GM23248 (cell line): ENCODE measurements around the gene GPR18. TPM values are rescaled to one million over a fixed set of nuclear protein-coding genes. Genes with fewer than 3 reads are reported as not detected.

Experiments
- DNase-seq: peaks from one replicate; pipeline ENCODE4 v3.0.0-alpha.2; 2015
- H2AFZ ChIP-seq: fragments of 200-600 bp; sonication (generic); 2 replicates; pipeline ENCODE4 v1.6.1; 2016; ENCODE audit warnings: antibody characterized with exemption
- H3F3A ChIP-seq: fragments of 200-600 bp; sonication (generic); 2 replicates; pipeline ENCODE4 v1.6.1; 2016; ENCODE audit warnings: mild to moderate bottlenecking, antibody characterized with exemption, mixed run types; ENCODE audit not compliant: insufficient read depth
- H3K27ac ChIP-seq: fragments of 200-600 bp; sonication (generic); 2 replicates; pipeline ENCODE4 v1.5.1; 2016; ENCODE audit warnings: mild to moderate bottlenecking
- H3K27me3 ChIP-seq: fragments of 200-600 bp; sonication (generic); replicated peaks from 2 replicates; pipeline ENCODE4 v1.6.1; 2016; ENCODE audit warnings: mild to moderate bottlenecking; ENCODE audit not compliant: insufficient read depth
- H3K36me3 ChIP-seq: fragments of 200-600 bp; sonication (generic); 2 replicates; pipeline ENCODE4 v1.6.1; 2016; ENCODE audit warnings: low read depth, mild to moderate bottlenecking
- H3K4me1 ChIP-seq: fragments of 200-600 bp; sonication (generic); 2 replicates; pipeline ENCODE4 v1.6.1; 2016; ENCODE audit warnings: mild to moderate bottlenecking; ENCODE audit not compliant: insufficient read depth
- H3K4me2 ChIP-seq: fragments of 200-600 bp; sonication (generic); one replicate; pipeline ENCODE4 v1.6.1; 2016; ENCODE audit warnings: mild to moderate bottlenecking; ENCODE audit not compliant: unreplicated experiment
- H3K4me3 ChIP-seq: fragments of 200-600 bp; sonication (generic); 2 replicates; pipeline ENCODE4 v1.5.1; 2016; ENCODE audit warnings: mild to moderate bottlenecking
- H3K79me2 ChIP-seq: fragments of 200-600 bp; sonication (generic); 2 replicates; pipeline ENCODE4 v1.6.1; 2016; ENCODE audit warnings: mild to moderate bottlenecking; ENCODE audit not compliant: insufficient read depth
- H3K9ac ChIP-seq: fragments of 200-600 bp; sonication (generic); 2 replicates; pipeline ENCODE4 v1.6.1; 2016; ENCODE audit warnings: mild to moderate bottlenecking
- H3K9me2 ChIP-seq: fragments of 200-600 bp; sonication (generic); 2 replicates; pipeline ENCODE4 v1.6.1; 2016; ENCODE audit warnings: mixed run types, mild to moderate bottlenecking, moderate library complexity; ENCODE audit not compliant: insufficient read depth
- H3K9me3 ChIP-seq: fragments of 200-600 bp; sonication (generic); one replicate; pipeline ENCODE4 v1.6.1; 2017; ENCODE audit warnings: low read depth
- H4K20me1 ChIP-seq: fragments of 200-600 bp; sonication (generic); 2 replicates; pipeline ENCODE4 v1.6.0; 2016; ENCODE audit not compliant: insufficient read depth
- EZH2 ChIP-seq: fragments of 200-600 bp; sonication (generic); IDR thresholded peaks from 2 replicates; pipeline ENCODE4 v1.6.1; 2018; ENCODE audit warnings: antibody characterized with exemption, mild to moderate bottlenecking; ENCODE audit not compliant: insufficient read depth, poor library complexity, severe bottlenecking
- EZH2phosphoT487 ChIP-seq: fragments of 200-600 bp; sonication (generic); IDR thresholded peaks from 2 replicates; pipeline ENCODE4 v1.6.1; 2018; ENCODE audit warnings: antibody characterized with exemption, moderate library complexity, mild to moderate bottlenecking, low read depth; ENCODE audit not compliant: insufficient read depth
- WGBS, 2 experiments: methylation state at CpG; one replicate each; pipeline ENCODE4 v1.1.6; 2015 to 2017; ENCODE audit warnings: low lambda C conversion rate in 2 of 2, low coverage in 1 of 2; ENCODE audit errors: missing lambda C conversion rate in 2 of 2; 5-methylcytosine and 5-hydroxymethylcytosine counted together
- in situ Hi-C: fragments of 300-500 bp; cut with MboI; formaldehyde crosslinking; loops from 2 replicates; pipeline ENCODE4 v1.15.0; 2020
- polyA plus RNA-seq: library from polyadenylated mRNA; unstranded; fragments of >200 nt; fragmentation: Nextera tagmentation; extraction: Ambion mirVana; gene quantifications from 2 replicates; pipeline ENCODE4 v1.2.1, GENCODE V29; 2016
- total RNA-seq: library from RNA; depleted of rRNA; stranded (reverse); fragments of >200 nt; shearing (Covaris generic); gene quantifications from 2 replicates; pipeline ENCODE4 v1.2.3, GENCODE V29; 2014

GPR18 gene
- total and polyA plus RNA-seq, 2 experiments from 2014 or later, result 0.46 TPM; not detected in 1

DNA sequence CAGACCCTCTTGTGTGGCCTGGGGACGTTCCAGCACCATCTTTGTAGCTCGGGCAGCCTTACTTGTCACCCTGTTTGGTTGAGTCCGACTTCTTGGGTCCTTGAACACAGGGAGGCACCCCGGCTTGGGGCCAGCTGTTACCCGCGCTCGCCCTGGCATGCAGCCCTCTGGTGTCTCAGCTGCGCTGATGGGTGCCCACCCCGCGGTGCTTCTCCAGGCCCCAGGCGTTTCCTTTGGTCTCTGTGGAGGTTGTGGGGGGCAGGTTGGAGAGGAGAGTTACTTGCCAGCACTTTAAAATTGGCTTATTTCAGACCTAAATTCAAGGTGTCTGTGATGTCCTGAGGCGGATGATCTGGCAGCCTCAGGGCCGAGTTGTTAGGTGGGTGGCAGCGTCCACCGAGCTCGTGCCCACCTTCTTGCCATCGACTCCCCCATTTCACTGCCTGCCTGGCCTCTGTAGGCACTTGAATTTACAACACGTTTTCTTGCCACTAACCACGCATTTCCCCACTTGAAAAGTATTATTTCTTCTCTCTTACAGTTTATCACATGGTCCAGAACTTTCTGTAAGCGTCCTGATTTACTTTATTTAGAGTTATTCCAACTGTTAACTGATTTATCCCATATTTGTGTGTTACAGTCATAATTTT, 40.6 kb downstream of the GPR18 start:
- Histone ChIP-seq H2AFZ (no peak overlapping the region), H3K4me3 (no peak overlapping the region), H3K9ac (no peak overlapping the region), H3K79me2 (peaks cover 99% of the 10 kb centered on the region), H3K9me3 (no peaks in the 10 kb centered on the region), H3K9me2 (no peaks in the 10 kb centered on the region), H3K4me2 (no peak overlapping the region), H3F3A (no peaks in the 10 kb centered on the region), H3K36me3 (no peaks in the 10 kb centered on the region), H3K27me3 (no peaks in the 10 kb centered on the region), H3K27ac (no peak overlapping the region), H4K20me1 (0 out of 2 replicates have a peak, but pooled peaks cover 4% of the 10 kb centered on the region), H3K4me1 (no peaks in the 10 kb centered on the region)
- no peak for DNase-seq
- in situ Hi-C loops, result no loop called here
- WGBS, 2 experiments, result 82 to 83% methylated on average over 20 of the region's 20 CpGs
- TF ChIP-seq EZH2, result no peak

DNA sequence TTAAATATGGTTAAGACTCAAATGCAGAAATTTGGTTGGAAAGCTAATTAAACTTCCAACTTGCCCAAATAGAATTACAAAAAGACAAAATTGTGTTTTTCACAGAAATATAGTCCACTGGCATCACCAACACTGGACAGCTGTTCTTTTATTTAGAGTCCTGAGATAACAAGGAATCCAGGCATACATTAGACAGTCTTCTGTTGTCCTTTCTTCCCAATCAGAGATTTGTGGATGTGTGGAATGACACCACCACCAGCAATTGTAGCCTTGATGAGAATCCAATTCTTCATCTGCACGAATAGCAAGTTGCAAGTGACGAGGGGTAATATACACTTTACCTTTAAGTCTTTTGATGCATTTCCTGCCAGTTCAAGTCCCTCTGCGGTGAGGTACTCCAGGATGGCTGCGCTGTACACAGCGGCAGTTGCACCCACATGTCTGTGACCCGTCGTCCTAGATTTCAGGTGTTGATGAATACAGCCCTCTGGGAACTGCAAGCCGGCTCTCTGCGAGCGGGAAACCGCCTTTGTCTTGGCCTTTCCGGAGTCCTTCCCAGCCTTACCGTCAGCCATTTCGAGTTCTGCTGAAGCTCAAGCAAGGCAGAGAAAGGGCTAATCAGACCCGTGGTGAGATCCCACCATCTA, 42.9 kb downstream of the GPR18 start:
- H3K27me3 ChIP-seq, result no peaks in the 10 kb centered on the region
- no peak overlapping the region for H3K27ac ChIP-seq
- no peaks in the 10 kb centered on the region for H3K4me1 ChIP-seq
- no peak overlapping the region for H3K4me3 ChIP-seq
- H2AFZ ChIP-seq, result no peak overlapping the region
- TF ChIP-seq EZH2 (no peak), EZH2phosphoT487 (no peak)
- H3K4me2 ChIP-seq, result no peak overlapping the region
- in situ Hi-C loops, result no loop called here
- H3K9ac ChIP-seq, result no peak overlapping the region
- WGBS, 2 experiments, result 92 to 93% methylated on average over 15 of the region's 15 CpGs
- no peaks in the 10 kb centered on the region for H3K36me3 ChIP-seq
- DNase-seq, result no peak
- peaks cover 100% of the 10 kb centered on the region for H3K79me2 ChIP-seq
- H3F3A ChIP-seq, result no peaks in the 10 kb centered on the region
- no peaks in the 10 kb centered on the region for H3K9me3 ChIP-seq
- peaks cover 11% of the 10 kb centered on the region; the same call in 1 of the 2 replicates for H4K20me1 ChIP-seq
- H3K9me2 ChIP-seq, result no peaks in the 10 kb centered on the region

DNA sequence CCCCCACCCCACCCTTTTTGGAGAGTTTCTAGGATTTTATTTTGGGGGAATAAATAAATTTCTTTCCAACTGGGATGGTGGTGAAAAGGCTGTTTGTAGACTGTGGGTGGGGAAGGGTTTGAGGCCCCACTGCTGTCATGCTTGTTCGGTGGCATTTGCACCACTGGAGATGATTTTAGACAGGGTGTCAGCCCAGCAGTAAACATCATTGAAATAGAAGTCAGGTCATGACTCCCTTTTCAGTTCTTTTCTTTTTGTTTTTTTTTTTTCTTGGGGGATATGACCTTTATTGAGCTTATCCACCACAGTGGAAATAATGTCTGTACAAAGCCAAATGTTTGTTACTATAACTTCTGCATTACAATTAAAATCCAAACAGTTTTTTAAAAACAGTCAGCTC, 43.4 kb downstream of the GPR18 start:
- no peak overlapping the region for H3K4me2 ChIP-seq
- no peaks in the 10 kb centered on the region for H3K27me3 ChIP-seq
- H3K9me2 ChIP-seq, result no peaks in the 10 kb centered on the region
- no peaks in the 10 kb centered on the region for H3F3A ChIP-seq
- 68 to 73% methylated on average over 1 of the region's 1 CpG for WGBS, 2 experiments
- no peaks in the 10 kb centered on the region for H3K9me3 ChIP-seq
- no peaks in the 10 kb centered on the region for H3K4me1 ChIP-seq
- TF ChIP-seq EZH2phosphoT487 (no peak), EZH2 (no peak)
- H3K9ac ChIP-seq, result no peak overlapping the region
- H3K36me3 ChIP-seq, result no peaks in the 10 kb centered on the region
- peaks cover 10% of the 10 kb centered on the region; the same call in 1 of the 2 replicates for H4K20me1 ChIP-seq
- H3K27ac ChIP-seq, result no peak overlapping the region
- in situ Hi-C loops, result no loop called here
- peaks cover 100% of the 10 kb centered on the region for H3K79me2 ChIP-seq
- no peak overlapping the region for H3K4me3 ChIP-seq
- no peak for DNase-seq
- H2AFZ ChIP-seq, result no peak overlapping the region

DNA sequence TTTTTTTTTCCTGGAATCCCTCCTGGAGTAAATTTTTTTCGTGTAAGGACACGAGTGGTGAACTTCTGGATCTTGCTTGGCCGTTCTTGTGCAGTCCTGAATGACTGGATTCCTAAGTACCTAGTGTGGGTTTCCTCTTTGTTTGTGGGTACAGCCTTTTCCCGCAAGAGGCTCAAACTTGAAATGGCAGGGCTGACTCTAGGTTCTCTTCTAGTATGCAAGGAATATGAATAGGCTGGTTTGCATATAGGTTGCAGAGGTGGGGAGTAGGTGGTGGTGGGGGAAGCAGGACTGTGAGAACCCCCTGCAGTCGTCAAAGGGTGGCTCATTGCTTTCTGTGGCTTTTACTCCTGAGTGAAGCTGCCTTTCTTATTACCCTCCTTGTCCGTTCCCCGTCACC, 43.9 kb downstream of the GPR18 start:
- Histone ChIP-seq H2AFZ (no peak overlapping the region), H3K27ac (no peak overlapping the region), H3K4me1 (no peaks in the 10 kb centered on the region), H3K9ac (no peak overlapping the region), H3K36me3 (no peaks in the 10 kb centered on the region), H3K9me2 (no peaks in the 10 kb centered on the region), H3F3A (no peaks in the 10 kb centered on the region), H3K9me3 (no peaks in the 10 kb centered on the region), H3K79me2 (peaks cover 100% of the 10 kb centered on the region), H4K20me1 (peaks cover 6% of the 10 kb centered on the region; the same call in 1 of the 2 replicates), H3K4me3 (no peak overlapping the region), H3K4me2 (no peak overlapping the region), H3K27me3 (no peaks in the 10 kb centered on the region)
- in situ Hi-C loops, result no loop called here
- WGBS, 2 experiments, result 69% methylated on average over 7 of the region's 7 CpGs
- TF ChIP-seq EZH2phosphoT487 (no peak), EZH2 (no peak)
- no peak for DNase-seq
